Measurements from ENCODE around the gene EPHB3.
A peak's percentile ranks its signal among the peaks of the same experiment; 100 is the strongest.

Gene EPHB3

GRCh38 chr3:184609476-184610244 lies 48.1 kb downstream of the EPHB3 start:
- Histone ChIP-seq H3K4me2 (ENCODE audit: low read length, poor library complexity, severe bottlenecking) (no peak overlapping the region), H3K27ac (ENCODE audit: low read length, poor library complexity, severe bottlenecking) (no peak overlapping the region), H3K4me3 (ENCODE audit: insufficient read depth in 1 of 2, low read depth in 1 of 2, low read length in 2 of 2) (no peak overlapping the region), H2BK12ac (ENCODE audit: low read length in 2 of 2) (no peak overlapping the region), H2AK5ac (ENCODE audit: low read length, severe bottlenecking) (no peak overlapping the region), H3K18ac (ENCODE audit: low read depth in 1 of 2, low read length in 2 of 2) (no peak overlapping the region), H3K9ac (ENCODE audit: low read length) (no peak overlapping the region), H2BK5ac (ENCODE audit: low read depth, low read length, poor library complexity, severe bottlenecking) (no peak overlapping the region), H2AFZ (ENCODE audit: low read depth, low read length) (no peak overlapping the region), H2BK15ac (ENCODE audit: low read depth, poor library complexity, severe bottlenecking) (no peak overlapping the region), H3K4ac (ENCODE audit: low read depth in 1 of 2, low read length in 2 of 2) (no peak overlapping the region), H3K27me3 (ENCODE audit: control insufficient read depth in 1 of 2, insufficient read depth in 1 of 2, low read length in 2 of 2) (peaks cover 26 to 42% of the 10 kb centered on the region in 2 experiments), H3K36me3 (ENCODE audit: control insufficient read depth in 1 of 2, insufficient read depth in 2 of 2, low read depth in 1 of 2, low read length in 2 of 2) (no peaks in the 10 kb centered on the region), H3K4me1 (ENCODE audit: control insufficient read depth, insufficient read depth, low read depth, low read length) (peaks cover 3% of the 10 kb centered on the region), H3K14ac (ENCODE audit: low read length in 2 of 2) (no peak overlapping the region), H3K79me1 (replicated peaks; ENCODE audit: low read length, poor library complexity, severe bottlenecking) (no peaks in the 10 kb centered on the region), H2BK120ac (ENCODE audit: low read depth, low read length) (no peak overlapping the region), H3K9me3 (ENCODE audit: control insufficient read depth, low read length) (no peaks in the 10 kb centered on the region), H4K8ac (ENCODE audit: low read length) (peak overlapping the region; percentile 40), H4K91ac (ENCODE audit: low read length) (no peak overlapping the region), H3K23ac (ENCODE audit: low read length in 2 of 2) (no peak overlapping the region)
- WGBS: 81% methylated on average over 9 of the region's 9 CpGs
- DNase-seq: no peak

- H3K4me3 ChIP-seq (ENCODE audit: insufficient read depth in 1 of 2, low read depth in 1 of 2, low read length in 2 of 2): no peak overlapping the region
- H2AFZ ChIP-seq (ENCODE audit: low read depth, low read length): no peak overlapping the region
- no peak overlapping the region for H3K27ac ChIP-seq (ENCODE audit: low read length, poor library complexity, severe bottlenecking)
- no peak overlapping the region for H2BK15ac ChIP-seq (ENCODE audit: low read depth, poor library complexity, severe bottlenecking)
- no peak overlapping the region for H3K4ac ChIP-seq (ENCODE audit: low read depth in 1 of 2, low read length in 2 of 2)
- H3K9me3 ChIP-seq (ENCODE audit: control insufficient read depth, low read length): no peaks in the 10 kb centered on the region
- WGBS: 85% methylated on average over 6 of the region's 6 CpGs
- H3K18ac ChIP-seq (ENCODE audit: low read depth in 1 of 2, low read length in 2 of 2): no peak overlapping the region
- no peak overlapping the region for H3K9ac ChIP-seq (ENCODE audit: low read length)
- no peak overlapping the region for H2BK5ac ChIP-seq (ENCODE audit: low read depth, low read length, poor library complexity, severe bottlenecking)
- H3K79me1 ChIP-seq (replicated peaks; ENCODE audit: low read length, poor library complexity, severe bottlenecking): no peaks in the 10 kb centered on the region
- no peak overlapping the region for H4K91ac ChIP-seq (ENCODE audit: low read length)
- H3K4me2 ChIP-seq (ENCODE audit: low read length, poor library complexity, severe bottlenecking): no peak overlapping the region
- DNase-seq: no peak
- no peaks in the 10 kb centered on the region for H3K36me3 ChIP-seq (ENCODE audit: control insufficient read depth in 1 of 2, insufficient read depth in 2 of 2, low read depth in 1 of 2, low read length in 2 of 2)
- H3K14ac ChIP-seq (ENCODE audit: low read length in 2 of 2): no peak overlapping the region
- H3K27me3 ChIP-seq (ENCODE audit: control insufficient read depth in 1 of 2, insufficient read depth in 1 of 2, low read length in 2 of 2): peaks cover 22 to 40% of the 10 kb centered on the region in 2 experiments
- no peak overlapping the region for H2BK120ac ChIP-seq (ENCODE audit: low read depth, low read length)
- no peak overlapping the region for H2BK12ac ChIP-seq (ENCODE audit: low read length in 2 of 2)
- H3K23ac ChIP-seq (ENCODE audit: low read length in 2 of 2): no peak overlapping the region
- no peak overlapping the region for H4K8ac ChIP-seq (ENCODE audit: low read length)
- H3K4me1 ChIP-seq (ENCODE audit: control insufficient read depth, insufficient read depth, low read depth, low read length): no peaks in the 10 kb centered on the region
- H2AK5ac ChIP-seq (ENCODE audit: low read length, severe bottlenecking): no peak overlapping the region
Observed at GRCh38 chr3:184610245-184610871, 48.8 kb downstream of the EPHB3 start.

- 69% methylated on average over 8 of the region's 8 CpGs for WGBS
- H2BK5ac ChIP-seq (ENCODE audit: low read depth, low read length, poor library complexity, severe bottlenecking): no peak overlapping the region
- no peaks in the 10 kb centered on the region for H3K4me1 ChIP-seq (ENCODE audit: control insufficient read depth, insufficient read depth, low read depth, low read length)
- no peaks in the 10 kb centered on the region for H3K36me3 ChIP-seq (ENCODE audit: control insufficient read depth in 1 of 2, insufficient read depth in 2 of 2, low read depth in 1 of 2, low read length in 2 of 2)
- H3K9me3 ChIP-seq (ENCODE audit: control insufficient read depth, low read length): no peaks in the 10 kb centered on the region
- no peak overlapping the region for H2BK120ac ChIP-seq (ENCODE audit: low read depth, low read length)
- H3K79me1 ChIP-seq (replicated peaks; ENCODE audit: low read length, poor library complexity, severe bottlenecking): no peaks in the 10 kb centered on the region
- H3K4me3 ChIP-seq (ENCODE audit: insufficient read depth in 1 of 2, low read depth in 1 of 2, low read length in 2 of 2): no peak overlapping the region
- no peak overlapping the region for H3K18ac ChIP-seq (ENCODE audit: low read depth in 1 of 2, low read length in 2 of 2)
- H3K14ac ChIP-seq (ENCODE audit: low read length in 2 of 2): no peak overlapping the region
- H3K4ac ChIP-seq (ENCODE audit: low read depth in 1 of 2, low read length in 2 of 2): no peak overlapping the region
- H2AFZ ChIP-seq (ENCODE audit: low read depth, low read length): no peak overlapping the region
- no peak overlapping the region for H3K23ac ChIP-seq (ENCODE audit: low read length in 2 of 2)
- no peak overlapping the region for H3K27ac ChIP-seq (ENCODE audit: low read length, poor library complexity, severe bottlenecking)
- H4K8ac ChIP-seq (ENCODE audit: low read length): no peak overlapping the region
- no peak overlapping the region for H3K9ac ChIP-seq (ENCODE audit: low read length)
- H4K91ac ChIP-seq (ENCODE audit: low read length): no peak overlapping the region
- peaks cover 20 to 36% of the 10 kb centered on the region in 2 experiments for H3K27me3 ChIP-seq (ENCODE audit: control insufficient read depth in 1 of 2, insufficient read depth in 1 of 2, low read length in 2 of 2)
- no peak overlapping the region for H2BK12ac ChIP-seq (ENCODE audit: low read length in 2 of 2)
- no peak overlapping the region for H3K4me2 ChIP-seq (ENCODE audit: low read length, poor library complexity, severe bottlenecking)
- H2AK5ac ChIP-seq (ENCODE audit: low read length, severe bottlenecking): no peak overlapping the region
- no peak overlapping the region for H2BK15ac ChIP-seq (ENCODE audit: low read depth, poor library complexity, severe bottlenecking)
- no peak for DNase-seq
Observed at GRCh38 chr3:184611607-184612281, 50.2 kb downstream of the EPHB3 start.

GRCh38 chr3:184615396-184615795 lies 53.8 kb downstream of the EPHB3 start:
- H3K9me3 ChIP-seq (ENCODE audit: control insufficient read depth, low read length): no peaks in the 10 kb centered on the region
- H3K9ac ChIP-seq (ENCODE audit: low read length): no peak overlapping the region
- H3K27me3 ChIP-seq (ENCODE audit: control insufficient read depth in 1 of 2, insufficient read depth in 1 of 2, low read length in 2 of 2): peaks cover 43 to 44% of the 10 kb centered on the region in 2 experiments
- no peak for DNase-seq
- no peak overlapping the region for H2AK5ac ChIP-seq (ENCODE audit: low read length, severe bottlenecking)
- no peak overlapping the region for H3K27ac ChIP-seq (ENCODE audit: low read length, poor library complexity, severe bottlenecking)
- no peak overlapping the region for H3K23ac ChIP-seq (ENCODE audit: low read length in 2 of 2)
- H3K14ac ChIP-seq (ENCODE audit: low read length in 2 of 2): no peak overlapping the region
- no peaks in the 10 kb centered on the region for H3K79me1 ChIP-seq (replicated peaks; ENCODE audit: low read length, poor library complexity, severe bottlenecking)
- no peak overlapping the region for H4K91ac ChIP-seq (ENCODE audit: low read length)
- no peak overlapping the region for H2BK12ac ChIP-seq (ENCODE audit: low read length in 2 of 2)
- 83% methylated on average over 1 of the region's 1 CpG for WGBS
- H3K18ac ChIP-seq (ENCODE audit: low read depth in 1 of 2, low read length in 2 of 2): no peak overlapping the region
- no peak overlapping the region for H4K8ac ChIP-seq (ENCODE audit: low read length)
- H2BK15ac ChIP-seq (ENCODE audit: low read depth, poor library complexity, severe bottlenecking): no peak overlapping the region
- no peak overlapping the region for H2BK120ac ChIP-seq (ENCODE audit: low read depth, low read length)
- H3K4me2 ChIP-seq (ENCODE audit: low read length, poor library complexity, severe bottlenecking): no peak overlapping the region
- no peak overlapping the region for H3K4me3 ChIP-seq (ENCODE audit: insufficient read depth in 1 of 2, low read depth in 1 of 2, low read length in 2 of 2)
- no peaks in the 10 kb centered on the region for H3K36me3 ChIP-seq (ENCODE audit: control insufficient read depth in 1 of 2, insufficient read depth in 2 of 2, low read depth in 1 of 2, low read length in 2 of 2)
- no peak overlapping the region for H3K4ac ChIP-seq (ENCODE audit: low read depth in 1 of 2, low read length in 2 of 2)
- no peaks in the 10 kb centered on the region for H3K4me1 ChIP-seq (ENCODE audit: control insufficient read depth, insufficient read depth, low read depth, low read length)
- H2BK5ac ChIP-seq (ENCODE audit: low read depth, low read length, poor library complexity, severe bottlenecking): no peak overlapping the region
- H2AFZ ChIP-seq (ENCODE audit: low read depth, low read length): no peak overlapping the region
